Measurements from ENCODE around the gene CORT.
"Not testable (repeated sequence)": the region's sequence is repeated elsewhere in the genome, so short reads cannot be mapped to it uniquely, and the experiment has no call there.

CORT gene, protein sequence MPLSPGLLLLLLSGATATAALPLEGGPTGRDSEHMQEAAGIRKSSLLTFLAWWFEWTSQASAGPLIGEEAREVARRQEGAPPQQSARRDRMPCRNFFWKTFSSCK

DNA sequence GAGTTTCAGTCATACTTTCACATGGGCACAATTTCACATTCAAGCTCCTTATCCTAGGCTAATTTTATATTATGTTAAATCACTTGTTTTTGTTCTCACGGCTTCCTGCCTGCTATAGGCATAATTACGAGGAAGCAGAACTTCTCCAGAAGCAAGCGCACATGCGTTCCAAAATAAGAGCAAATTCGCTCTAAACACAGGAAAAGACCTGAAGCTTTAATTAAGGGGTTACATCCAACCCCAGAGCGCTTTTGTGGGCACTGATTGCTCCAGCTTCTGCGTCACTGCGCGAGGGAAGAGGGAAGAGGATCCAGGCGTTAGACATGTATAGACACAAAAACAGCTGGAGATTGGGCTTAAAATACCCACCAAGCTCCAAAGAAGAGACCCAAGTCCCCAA is at the start of gene CORT:
Gene CORT, plus strand, starts transcription at position 281 of the 400 bp plus-strand sequence. CDS start 193 bp downstream, outside the sequence.
- no peak for DNase-seq

DNA sequence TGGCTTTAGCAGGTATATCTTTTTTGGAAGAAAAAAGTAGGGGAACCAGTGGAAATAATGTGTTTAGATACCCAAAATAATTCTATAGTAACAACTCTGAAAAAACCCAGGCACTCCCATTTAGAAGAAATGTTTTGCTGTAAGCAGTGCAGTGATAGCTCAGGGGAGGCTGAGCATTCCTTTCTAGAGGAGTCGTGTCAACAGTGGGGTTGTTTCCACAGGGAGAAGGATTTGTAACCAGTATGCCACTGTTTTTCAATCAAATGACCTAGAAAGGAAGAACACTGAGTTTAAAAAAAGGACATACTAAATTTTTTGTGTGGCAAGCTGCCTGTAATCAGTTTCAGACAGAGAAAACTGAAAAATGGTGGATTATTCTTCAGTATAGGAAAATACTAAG is 48.5 kb upstream of the CORT start:
- no peak for DNase-seq

DNA sequence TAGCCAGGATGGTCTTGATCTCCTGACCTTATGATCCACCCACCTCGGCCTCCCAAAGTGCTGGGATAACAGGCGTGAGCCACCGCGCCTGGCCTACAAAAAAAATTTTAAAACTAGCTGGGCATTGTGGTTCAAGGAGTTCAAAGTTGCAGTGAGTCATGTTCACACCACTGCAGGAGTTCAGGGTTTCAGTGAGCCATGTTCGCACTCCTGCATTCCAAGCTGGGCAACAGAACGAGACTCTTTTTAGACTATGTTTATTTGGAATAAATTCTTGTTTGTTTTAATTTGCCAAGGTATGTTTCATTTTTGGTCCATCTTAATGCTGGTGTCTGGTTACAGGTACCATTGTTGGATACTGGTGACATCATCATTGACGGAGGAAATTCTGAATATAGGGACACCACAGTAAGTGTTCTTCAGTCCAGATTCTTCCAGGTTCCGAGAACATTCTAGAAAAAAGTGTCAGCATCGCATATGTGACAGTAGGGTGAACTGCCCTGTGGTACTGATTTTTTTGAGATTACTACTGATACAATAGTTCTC is 47.0 kb upstream of the CORT start:
- no peak for DNase-seq

DNA sequence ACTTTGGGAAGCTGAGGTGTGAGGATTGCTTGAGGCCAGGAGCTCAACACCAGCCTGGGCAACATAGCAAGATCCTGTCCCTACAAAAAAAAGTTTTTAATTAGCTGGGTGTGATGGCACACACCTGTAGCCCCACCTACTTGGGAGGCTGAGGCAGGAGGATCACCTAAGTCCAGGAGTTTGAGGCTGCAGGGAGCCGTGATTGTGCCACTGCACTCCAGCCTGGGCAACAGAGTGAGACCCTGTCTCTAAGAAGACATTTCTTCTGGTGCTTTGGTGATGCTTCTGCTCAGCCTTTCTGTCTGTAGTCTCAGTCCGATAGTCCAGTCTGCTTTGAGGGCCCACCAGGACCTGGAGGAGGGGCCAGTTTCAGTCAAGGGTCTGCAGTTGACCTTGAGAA is 42.6 kb upstream of the CORT start:
- no peak for DNase-seq

DNA sequence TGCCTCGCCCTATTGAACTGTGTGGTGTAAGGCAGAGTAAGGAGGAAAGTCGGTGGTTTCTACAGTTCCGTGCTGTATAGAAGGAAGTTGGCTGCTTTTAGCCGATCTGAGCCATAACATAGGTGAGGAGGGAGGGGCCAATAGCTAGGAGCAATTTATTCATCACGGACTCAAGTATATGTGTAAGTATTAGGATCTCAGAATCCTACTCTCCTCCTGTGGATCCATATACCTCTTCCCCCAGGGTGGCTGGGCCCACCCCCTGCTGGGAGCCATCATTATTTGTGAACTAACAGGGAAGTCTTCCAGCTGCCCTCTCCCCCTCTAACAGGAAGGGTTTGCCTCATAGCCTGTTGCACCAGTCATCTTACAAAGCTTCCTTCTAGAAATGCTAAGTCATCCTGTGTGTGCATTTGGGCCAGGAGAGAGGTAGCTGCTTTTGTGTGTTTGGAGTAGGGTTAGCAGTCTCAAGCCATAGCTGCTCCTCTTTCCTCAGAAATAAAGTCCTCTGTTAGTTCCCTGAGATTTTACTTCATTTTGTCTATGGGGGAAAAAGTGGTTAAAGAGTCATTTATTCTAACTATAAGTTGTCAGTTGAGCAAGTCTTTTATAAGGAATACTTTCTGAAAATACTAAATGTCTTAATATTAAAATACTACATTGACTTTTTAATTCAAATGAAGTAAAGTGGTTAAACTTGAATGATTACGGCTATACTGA is 34.5 kb upstream of the CORT start:
- DNase-seq, result no peak

DNA sequence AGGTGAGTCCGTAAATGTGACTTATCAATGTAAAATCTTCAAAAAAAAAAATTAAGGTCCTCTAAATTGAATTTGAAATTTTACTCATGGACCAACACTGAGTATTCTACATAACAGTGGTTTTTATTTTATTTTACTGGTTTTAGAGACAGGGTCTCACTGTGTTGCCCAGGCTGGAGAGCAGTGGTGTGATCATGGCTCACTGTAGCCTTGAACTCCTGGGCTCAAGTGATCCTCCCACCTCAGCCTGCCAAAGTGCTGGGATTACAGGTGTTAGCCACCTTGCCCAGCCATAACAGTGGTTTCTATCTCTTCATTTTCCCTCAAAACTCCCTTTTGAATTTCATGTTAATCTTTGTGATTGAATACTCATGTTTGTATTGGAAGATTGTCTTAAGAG is 33.9 kb upstream of the CORT start:
- DNase-seq, result not testable (repeated sequence)

DNA sequence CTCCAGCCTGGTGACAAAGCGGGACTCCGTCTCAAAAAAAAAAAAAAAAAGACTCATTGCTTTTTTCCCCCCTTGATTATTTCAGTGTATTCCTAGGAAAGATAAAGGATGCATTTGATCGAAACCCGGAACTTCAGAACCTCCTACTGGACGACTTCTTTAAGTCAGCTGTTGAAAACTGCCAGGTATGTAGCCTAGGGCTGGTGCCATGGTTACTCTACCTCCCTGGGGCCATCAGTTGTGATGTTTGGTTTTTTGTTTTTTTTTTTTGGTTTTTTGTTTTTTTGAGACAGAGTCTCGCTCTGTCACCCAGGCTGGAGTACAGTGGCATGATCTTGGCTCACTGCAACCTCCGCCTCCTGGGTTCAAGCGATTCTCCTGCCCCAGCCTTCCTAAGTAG is 31.1 kb upstream of the CORT start:
- not testable (repeated sequence) for DNase-seq

DNA sequence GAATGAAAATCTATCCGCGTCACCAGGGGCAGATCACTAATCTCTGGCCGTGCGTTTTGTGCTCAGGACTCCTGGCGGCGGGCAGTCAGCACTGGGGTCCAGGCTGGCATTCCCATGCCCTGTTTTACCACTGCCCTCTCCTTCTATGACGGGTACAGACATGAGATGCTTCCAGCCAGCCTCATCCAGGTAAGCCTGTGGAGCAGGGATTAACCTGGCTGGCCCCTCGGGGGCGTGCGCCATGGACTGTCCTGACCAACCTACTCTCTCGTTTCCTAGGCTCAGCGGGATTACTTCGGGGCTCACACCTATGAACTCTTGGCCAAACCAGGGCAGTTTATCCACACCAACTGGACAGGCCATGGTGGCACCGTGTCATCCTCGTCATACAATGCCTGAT is 30.5 kb upstream of the CORT start:
- DNase-seq, result no peak

DNA sequence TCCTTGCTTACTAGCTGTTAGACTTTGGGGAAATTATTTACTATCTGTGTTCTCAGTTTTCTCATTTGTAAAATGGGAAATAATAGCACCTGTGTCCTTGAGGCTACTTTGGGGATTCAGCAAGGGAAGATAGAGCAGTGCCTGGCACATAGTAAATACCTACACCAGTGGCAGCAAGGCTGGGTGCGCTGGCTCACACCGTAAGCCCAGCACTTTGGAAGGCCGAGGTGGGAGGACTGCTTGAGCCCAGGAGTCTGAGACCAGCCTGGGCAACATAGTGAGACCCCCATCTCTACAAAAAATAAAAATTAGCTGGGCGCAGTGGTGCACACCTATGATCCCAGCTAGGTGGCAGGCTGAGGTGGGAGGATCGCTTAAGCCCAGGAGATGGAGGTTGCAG is 28.2 kb upstream of the CORT start:
- no peak for DNase-seq

DNA sequence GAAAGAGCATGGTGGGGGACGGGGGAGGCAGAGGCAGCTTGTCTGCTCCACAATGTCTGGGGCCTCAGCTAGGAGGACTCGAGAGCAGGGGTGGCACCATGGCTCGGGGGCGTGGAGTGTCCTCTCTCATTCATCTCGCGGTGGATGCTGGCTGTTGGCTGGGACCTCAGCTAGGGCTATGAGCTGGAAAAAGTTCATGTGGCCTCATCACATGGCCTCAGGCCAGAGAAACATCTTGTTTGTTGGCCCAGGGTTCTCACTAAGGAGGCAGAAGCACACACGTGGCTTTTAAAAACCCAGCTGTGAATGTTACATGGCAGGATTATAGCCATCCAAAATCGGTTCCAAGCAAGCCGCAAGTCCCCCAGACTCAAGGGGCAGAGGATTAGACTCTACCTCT is 25.8 kb upstream of the CORT start:
- no peak for DNase-seq

DNA sequence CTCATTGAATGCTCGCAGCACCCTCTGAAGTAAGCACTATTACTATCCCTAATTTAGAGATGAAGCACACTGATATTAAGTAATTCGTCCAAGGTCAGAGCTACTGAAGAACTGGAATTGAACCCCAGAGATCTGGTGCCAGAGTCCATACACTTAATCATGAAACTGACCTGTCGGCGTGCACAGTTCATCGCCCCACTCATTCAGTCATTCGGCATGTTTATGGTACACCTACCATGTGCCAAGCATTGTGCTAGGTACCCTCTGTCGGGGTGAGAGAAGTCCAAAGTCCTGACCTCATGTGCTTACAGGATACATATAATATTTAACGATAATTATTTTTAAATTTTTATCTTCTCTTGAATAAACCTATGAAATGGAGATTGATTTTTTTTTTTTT is 25.2 kb upstream of the CORT start:
- DNase-seq, result no peak

DNA sequence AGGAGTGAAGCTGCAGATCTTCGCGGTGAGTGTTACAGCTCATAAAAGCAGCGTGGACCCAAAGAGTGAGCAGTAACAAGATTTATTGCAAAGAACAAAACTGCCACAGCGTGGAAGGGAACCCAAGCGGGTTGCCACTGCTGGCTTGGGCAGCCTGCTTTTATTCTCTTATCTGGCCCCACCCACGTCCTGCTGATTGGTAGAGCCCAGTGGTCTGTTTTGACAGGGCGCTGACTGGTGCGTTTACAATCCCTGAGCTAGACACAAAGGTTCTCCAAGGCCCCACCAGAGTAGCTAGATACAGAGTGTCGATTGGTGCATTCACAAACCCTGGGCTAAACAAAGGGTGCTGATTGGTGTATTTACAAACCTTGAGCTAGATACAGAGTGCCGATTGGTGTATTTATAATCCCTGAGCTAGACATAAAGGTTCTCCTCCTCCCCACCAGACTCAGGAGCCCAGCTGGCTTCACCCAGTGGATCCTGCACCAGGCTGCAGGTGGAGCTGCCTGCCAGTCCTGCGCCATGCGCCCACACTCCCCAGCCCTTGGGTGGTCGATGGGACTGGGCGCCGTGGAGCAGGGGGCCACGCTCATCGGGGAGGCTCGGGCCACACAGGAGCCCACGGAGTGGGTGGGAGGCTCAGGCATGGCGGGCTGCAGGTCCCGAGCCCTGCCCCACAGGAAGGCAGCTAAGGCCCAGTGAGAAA is 23.9 kb upstream of the CORT start:
- not testable (repeated sequence) for DNase-seq

DNA sequence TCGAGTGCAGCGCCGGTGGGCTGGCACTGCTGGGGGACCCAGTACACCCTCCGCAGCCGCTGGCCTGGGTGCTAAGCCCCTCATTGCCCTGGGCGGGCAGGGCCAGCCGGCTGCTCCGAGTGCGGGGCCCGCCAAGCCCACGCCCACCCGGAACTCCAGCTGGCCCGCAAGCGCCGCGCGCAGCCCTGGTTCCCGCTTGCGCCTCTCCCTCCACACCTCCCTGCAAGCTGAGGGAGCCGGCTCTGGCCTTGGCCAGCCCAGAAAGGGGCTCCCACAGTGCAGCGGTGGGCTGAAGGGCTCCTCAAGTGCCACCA is 23.3 kb upstream of the CORT start:
- DNase-seq, result not testable (repeated sequence)

DNA sequence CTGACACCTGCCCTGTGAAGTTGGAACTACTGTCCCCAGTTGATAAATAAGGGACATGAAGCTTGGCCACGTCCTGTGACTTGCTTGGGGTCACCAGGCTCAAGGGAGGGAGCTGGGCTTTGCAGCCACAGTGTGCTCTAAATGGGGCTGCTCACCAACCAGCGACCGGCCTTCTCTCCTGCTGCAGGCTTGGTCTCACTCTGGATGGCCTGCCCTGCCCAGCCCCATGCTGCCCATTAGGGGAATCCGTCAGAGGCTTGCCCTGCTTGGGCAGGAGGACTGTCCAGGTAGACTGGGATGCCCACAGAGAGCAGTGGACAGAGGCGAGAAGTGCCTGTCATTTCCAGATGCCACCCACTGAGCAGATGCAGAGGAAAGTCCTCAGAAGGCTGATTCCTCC is 20.8 kb upstream of the CORT start:
- DNase-seq, result no peak

DNA sequence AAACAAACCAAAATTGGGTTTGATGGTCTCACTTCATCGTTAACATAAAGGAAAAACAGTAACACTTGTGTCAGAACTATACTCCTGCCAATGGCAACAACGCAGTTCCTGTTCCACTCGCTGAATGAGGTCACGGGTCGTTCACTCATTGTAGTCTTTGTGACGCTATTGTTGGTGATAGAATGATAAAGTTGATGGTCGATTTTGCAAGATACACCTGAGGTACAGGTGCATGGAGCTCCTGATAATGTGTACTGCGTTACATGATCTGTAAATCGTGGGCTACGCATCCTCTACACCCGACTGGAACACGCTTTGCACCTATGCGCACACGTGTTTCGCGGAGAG is 20.0 kb upstream of the CORT start:
- no peak for DNase-seq

DNA sequence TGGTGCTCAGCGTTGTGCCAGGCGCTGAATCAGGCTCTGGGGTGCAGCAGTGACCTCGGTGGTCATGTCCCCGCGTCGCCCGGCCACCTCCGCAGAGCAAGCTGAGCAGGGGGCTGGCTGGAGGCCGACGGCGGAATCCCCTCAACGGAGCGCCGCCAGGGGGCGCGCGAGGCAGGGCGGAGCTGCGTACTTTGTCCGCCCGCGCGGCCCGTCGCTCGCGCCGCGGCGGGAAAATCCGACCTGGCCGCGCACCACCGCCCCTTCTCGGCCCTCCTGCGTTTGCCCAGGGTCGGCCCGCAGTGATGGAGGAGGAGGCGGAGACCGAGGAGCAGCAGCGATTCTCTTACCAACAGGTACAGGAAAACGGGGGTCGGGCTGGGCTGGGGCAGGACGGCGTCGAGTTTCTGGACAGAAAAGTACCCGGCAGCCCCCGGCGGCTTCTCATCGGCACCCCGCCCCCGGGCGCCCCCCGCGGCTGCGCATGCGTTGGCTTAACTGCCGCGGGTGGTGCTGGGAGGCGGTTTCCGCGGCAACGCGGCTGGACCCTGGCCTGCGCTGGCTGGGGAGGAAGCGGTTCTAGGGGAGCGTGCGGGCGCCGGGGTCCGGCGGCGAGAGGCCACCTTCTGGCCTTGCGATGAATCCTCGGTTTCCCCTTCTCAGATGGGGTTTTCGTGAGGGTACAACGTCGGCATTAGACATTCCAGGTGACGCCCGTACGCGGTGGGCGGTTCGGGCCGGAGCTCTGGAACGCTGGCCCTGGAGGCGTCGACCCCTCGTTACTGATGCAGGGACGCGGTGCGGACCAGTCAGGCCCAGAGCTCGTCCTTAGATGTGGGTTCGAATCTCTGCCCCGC is 19.4 kb upstream of the CORT start, which contains the start of gene CENPS:
Gene CENPS, plus strand, starts transcription at position 218 of the 854 bp plus-strand sequence. Its CDS starts 85 bp downstream, at position 303.
- DNase-seq, result peak; percentile 85

DNA sequence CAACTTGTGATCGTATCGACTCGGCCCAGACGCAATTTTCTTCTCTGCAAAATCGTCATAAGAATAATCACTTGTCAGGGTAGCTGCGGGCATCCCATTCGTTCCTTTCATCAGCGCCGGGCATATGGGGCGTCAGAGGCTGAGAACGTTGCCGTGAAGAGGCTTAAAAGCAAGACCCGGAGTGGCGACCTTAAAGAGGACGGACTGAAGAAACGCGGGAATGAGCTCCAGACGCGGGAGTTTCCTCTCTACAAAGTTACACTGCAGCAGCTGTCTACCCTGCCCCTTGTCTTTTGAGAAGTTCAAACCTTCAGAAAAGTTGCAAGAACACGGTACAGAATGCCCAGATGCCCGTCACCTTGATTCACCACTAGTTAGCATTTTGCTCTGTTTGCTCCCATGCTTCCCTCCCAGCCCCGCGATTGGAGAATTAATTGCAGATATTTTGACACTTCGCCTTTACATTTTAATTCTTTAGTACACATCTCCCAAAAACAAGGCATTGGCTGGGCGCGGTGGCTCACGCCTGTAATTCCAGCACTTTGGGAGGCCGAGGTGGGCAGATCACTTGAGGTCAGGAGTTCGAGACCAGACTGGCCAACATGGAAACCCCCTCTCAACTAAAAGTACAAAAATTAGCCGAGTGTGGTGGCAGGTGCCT is 18.6 kb upstream of the CORT start:
- DNase-seq, result peak; percentile 36

DNA sequence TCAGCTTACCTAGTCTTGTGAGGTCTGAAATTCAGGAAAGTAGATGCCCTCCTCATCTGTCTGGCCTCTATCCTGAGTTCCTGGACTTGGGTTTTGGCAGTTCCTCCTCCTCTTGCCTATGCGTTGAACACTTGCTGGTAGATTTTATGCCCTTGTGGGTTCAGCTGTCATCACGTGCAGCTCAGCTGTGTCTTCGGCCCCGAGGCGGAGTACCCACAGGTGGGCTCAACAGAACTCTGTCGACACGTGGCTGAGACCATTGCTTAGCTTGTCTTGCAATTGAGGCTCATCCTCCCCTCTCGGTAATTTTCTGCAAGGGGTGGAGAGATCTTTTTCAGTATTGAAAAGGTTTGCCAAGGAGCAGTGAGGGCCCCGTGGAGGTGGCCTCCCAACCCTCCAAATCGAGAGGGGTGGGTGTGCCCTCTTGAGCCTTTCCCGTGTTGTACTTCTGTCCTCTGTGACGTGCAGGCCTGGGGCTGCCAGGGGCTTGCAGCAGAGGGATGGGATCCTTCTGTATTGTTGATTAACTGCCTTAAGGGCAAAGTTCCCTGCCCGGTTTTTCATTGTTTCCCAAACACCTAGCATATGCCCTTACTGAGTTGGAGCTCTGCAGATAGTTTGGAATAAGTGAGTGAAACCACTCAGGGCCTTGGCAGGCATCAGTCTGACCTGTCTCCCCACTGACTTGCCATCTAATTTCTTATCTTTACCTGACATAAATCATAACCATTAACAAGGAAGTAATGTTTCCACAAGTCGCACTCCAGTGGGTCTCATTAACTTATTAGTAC is 16.7 kb upstream of the CORT start:
- peak; percentile 47 for DNase-seq

DNA sequence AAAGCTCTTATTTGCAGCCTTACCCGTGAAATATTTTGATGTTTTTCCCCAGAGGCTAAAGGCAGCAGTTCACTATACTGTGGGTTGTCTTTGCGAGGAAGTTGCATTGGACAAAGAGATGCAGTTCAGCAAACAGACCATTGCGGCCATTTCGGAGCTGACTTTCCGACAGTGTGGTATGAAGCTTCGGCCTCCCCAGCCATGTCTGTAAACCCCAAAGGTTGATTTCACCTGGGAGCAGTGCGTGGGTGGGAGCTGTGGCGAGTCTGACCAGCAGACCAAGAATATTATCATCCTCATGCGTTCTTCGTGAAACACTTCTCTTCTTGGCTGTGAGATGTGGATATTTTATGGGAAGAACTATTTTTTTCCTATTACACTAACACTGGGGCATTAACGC is 16.0 kb upstream of the CORT start:
- DNase-seq, result no peak

DNA sequence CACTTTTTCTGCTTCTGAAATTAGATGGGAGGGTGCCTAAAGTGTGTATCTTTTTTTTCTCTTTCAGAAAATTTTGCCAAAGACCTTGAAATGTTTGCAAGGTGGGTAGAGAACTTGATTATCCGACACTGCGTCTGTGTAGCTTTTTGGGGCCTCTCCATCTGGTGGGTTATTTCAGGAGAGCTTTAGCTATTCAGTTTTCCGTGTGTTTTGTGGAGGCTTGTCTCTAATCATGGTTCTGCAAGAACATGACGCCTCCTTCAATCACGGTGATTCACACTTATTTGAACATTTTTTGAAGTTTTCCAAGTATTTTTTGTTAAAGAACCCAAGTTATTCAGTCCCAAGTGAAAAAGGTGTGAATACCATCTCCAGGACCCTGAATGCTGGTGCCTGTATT is 15.2 kb upstream of the CORT start:
- no peak for DNase-seq

DNA sequence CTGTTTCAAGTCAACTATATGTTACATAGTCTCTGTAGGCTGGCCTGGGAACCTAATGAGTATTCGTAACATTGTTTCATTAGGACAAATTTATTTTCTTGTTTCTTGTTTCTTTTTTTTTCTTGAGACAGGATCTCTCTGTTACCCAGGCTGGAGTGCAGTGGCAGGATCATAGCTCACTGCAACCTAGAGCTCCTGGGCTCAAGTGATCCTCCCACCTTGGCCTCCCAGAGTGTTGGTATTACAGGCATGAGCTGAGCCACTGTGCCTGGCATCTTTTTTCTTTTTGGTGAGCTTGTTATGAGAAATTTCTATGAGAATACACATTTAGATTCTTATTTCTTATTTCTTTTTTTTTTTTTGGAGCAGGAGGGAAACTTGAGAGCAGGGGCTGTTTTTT is 12.8 kb upstream of the CORT start:
- DNase-seq, result no peak

DNA sequence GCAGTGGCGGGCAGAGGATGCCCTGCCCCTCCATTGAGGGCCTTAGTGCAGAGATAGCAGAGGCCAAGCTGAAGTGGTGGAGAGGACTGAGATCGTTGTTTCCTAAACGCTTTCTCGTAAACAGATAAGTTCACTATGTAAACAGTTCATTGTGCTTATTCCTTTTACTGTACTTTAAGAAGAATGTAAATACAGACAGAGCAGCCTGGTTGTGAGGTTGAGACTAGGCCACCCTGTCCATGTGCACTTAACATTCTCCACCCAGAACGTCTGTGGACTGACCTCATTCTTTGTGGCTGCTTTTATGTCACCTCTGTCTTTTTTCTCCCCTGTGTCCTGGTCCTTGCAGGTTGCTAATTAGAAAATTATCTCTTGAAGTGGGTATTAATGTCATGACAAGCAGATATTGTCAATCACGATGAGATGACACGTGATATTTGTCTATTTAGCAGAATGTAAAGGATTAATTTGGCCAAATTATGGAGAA is 11.1 kb upstream of the CORT start:
- peak; percentile 11 for DNase-seq
